Thoracic aorta (tissue), 2 donors: ENCODE measurements around the gene PPDPF. TPM values are rescaled to one million over a fixed set of nuclear protein-coding genes. Genes with fewer than 3 reads are reported as not detected.

Experiments
- ATAC-seq: fragments of 150-250 bp; one replicate; pipeline ENCODE4 v1.8.0; 2017; ENCODE audit warnings: low read depth; ENCODE audit not compliant: insufficient number of reproducible peaks, low FRiP score
- DNase-seq: peaks from one replicate; pipeline ENCODE4 v3.0.0-alpha.2; 2020; ENCODE audit warnings: low spot score
- H3K27ac ChIP-seq, 2 donors: fragments of 200-600 bp; sonication (generic); 1 replicate in 1 of 2; 2 replicates in 1 of 2; pipeline ENCODE4 v1.5.1; 2016; ENCODE audit warnings: mild to moderate bottlenecking in 2 of 2, moderate library complexity in 2 of 2
- H3K27me3 ChIP-seq: fragments of 200-600 bp; sonication (generic); replicated peaks from 2 replicates; pipeline ENCODE4 v1.6.0; 2016; ENCODE audit warnings: mild to moderate bottlenecking; ENCODE audit not compliant: insufficient read depth
- H3K36me3 ChIP-seq: fragments of 200-600 bp; sonication (generic); one replicate; pipeline ENCODE4 v1.5.1; 2016
- H3K4me1 ChIP-seq, 2 donors: fragments of 200-600 bp; sonication (generic); 1 replicate in 1 of 2; 2 replicates in 1 of 2; pipeline versions ENCODE4 v1.5.1 to v1.6.0; 2016; ENCODE audit warnings: low read depth in 2 of 2, mild to moderate bottlenecking in 1 of 2; ENCODE audit not compliant: control insufficient read depth in 1 of 2
- H3K4me3 ChIP-seq: fragments of 200-600 bp; sonication (generic); 2 replicates; pipeline ENCODE4 v1.5.1; 2016; ENCODE audit warnings: mild to moderate bottlenecking
- H3K9me3 ChIP-seq: fragments of 200-600 bp; sonication (generic); 2 replicates; pipeline ENCODE4 v1.5.1; 2016
- CTCF ChIP-seq: fragments of 200-600 bp; sonication (generic); IDR thresholded peaks from one replicate; pipeline ENCODE4 v1.5.1; 2019; ENCODE audit warnings: antibody characterized with exemption
- total RNA-seq, 2 donors: library from RNA; depleted of rRNA; stranded (reverse); fragments of >200 nt; gene quantifications; one replicate each; pipeline versions ENCODE4 v1.1.0 to v1.2.3, GENCODE V29; 2016

The PPDPF gene
- 100 to 1,000 TPM; 105 to 197 TPM for total RNA-seq

- Histone ChIP-seq H3K4me3 (peak within 1 kb of the TSS; percentile 96), H3K4me1 (peaks cover 12 to 29% of the 10 kb centered on the region in 2 donors), H3K27me3 (no peaks in the 10 kb centered on the region), H3K9me3 (no peaks in the 10 kb centered on the region), H3K27ac (peak within 1 kb of the TSS; percentile 78 to 79), H3K36me3 (peaks cover 7% of the 10 kb centered on the region)
- ATAC-seq (peak; percentile 89), DNase-seq (no peak)
- TF ChIP-seq CTCF: no peak
Measured at GRCh38 chr20:63520504-63520933, at the start of gene PPDPF. Gene PPDPF (plus strand): TSS chr20:63520765. CDS start chr20:63521309, 544 bp downstream.

- no peak for TF ChIP-seq CTCF
- H3K27me3 ChIP-seq: no peaks in the 10 kb centered on the region
- H3K36me3 ChIP-seq: no peaks in the 10 kb centered on the region
- H3K9me3 ChIP-seq: no peaks in the 10 kb centered on the region
- H3K4me1 ChIP-seq: peaks cover 0 to 7% of the 10 kb centered on the region in 2 donors
- no peak overlapping the region for H3K4me3 ChIP-seq
- no peak overlapping the region for H3K27ac ChIP-seq
- no peak for DNase-seq
- ATAC-seq: no peak
Measured at GRCh38 chr20:63471002-63471716, 49.4 kb upstream of the PPDPF start.

GRCh38 chr20:63471717-63471980 is 48.9 kb upstream of the PPDPF start:
- H3K4me3 ChIP-seq: no peak overlapping the region
- H3K4me1 ChIP-seq: peaks cover 0 to 7% of the 10 kb centered on the region in 2 donors
- H3K27ac ChIP-seq: no peak overlapping the region
- no peaks in the 10 kb centered on the region for H3K9me3 ChIP-seq
- DNase-seq (no peak), ATAC-seq (no peak)
- no peaks in the 10 kb centered on the region for H3K36me3 ChIP-seq
- TF ChIP-seq CTCF: no peak
- no peaks in the 10 kb centered on the region for H3K27me3 ChIP-seq

- TF ChIP-seq CTCF: no peak
- no peak for ATAC-seq
- peak within 1 kb of the TSS; percentile 11 for H3K4me3 ChIP-seq
Measured at GRCh38 chr20:63471981-63472831, 48.4 kb upstream of the PPDPF start, which contains the start of gene KCNQ2. Gene KCNQ2 (minus strand): TSS chr20:63472655. CDS start chr20:63472463, 192 bp downstream.

GRCh38 chr20:63472862-63473390 is 47.6 kb upstream of the PPDPF start:
- no peak overlapping the region for H3K4me3 ChIP-seq
- ATAC-seq (no peak), DNase-seq (no peak)
- H3K27ac ChIP-seq: no peak overlapping the region
- H3K9me3 ChIP-seq: no peaks in the 10 kb centered on the region
- no peaks in the 10 kb centered on the region for H3K36me3 ChIP-seq
- no peaks in the 10 kb centered on the region for H3K27me3 ChIP-seq
- no peak for TF ChIP-seq CTCF
- peaks cover 0 to 7% of the 10 kb centered on the region in 2 donors for H3K4me1 ChIP-seq

More at GRCh38 chr20:63471981-63472831, 48.4 kb upstream of the PPDPF start, which contains the start of gene KCNQ2:
- H3K27me3 ChIP-seq: no peaks in the 10 kb centered on the region
- no peaks in the 10 kb centered on the region for H3K9me3 ChIP-seq
- peaks cover 0 to 7% of the 10 kb centered on the region in 2 donors for H3K4me1 ChIP-seq
- no peak for DNase-seq
- no peak within 1 kb of the TSS for H3K27ac ChIP-seq
- H3K36me3 ChIP-seq: no peaks in the 10 kb centered on the region
